GM12892 (cell line): ENCODE results near the gene TBCD.

Experiments used
- POLR2A ChIP-seq: IDR thresholded peaks from 2 replicates; pipeline ENCODE4 v1.6.1; 2011; ENCODE audit warnings: low read depth, low read length, control low read depth
- POLR2AphosphoS5 ChIP-seq: IDR thresholded peaks from 2 replicates; pipeline ENCODE4 v1.6.1; 2011; ENCODE audit warnings: low read depth, low read length, control low read depth

DNA sequence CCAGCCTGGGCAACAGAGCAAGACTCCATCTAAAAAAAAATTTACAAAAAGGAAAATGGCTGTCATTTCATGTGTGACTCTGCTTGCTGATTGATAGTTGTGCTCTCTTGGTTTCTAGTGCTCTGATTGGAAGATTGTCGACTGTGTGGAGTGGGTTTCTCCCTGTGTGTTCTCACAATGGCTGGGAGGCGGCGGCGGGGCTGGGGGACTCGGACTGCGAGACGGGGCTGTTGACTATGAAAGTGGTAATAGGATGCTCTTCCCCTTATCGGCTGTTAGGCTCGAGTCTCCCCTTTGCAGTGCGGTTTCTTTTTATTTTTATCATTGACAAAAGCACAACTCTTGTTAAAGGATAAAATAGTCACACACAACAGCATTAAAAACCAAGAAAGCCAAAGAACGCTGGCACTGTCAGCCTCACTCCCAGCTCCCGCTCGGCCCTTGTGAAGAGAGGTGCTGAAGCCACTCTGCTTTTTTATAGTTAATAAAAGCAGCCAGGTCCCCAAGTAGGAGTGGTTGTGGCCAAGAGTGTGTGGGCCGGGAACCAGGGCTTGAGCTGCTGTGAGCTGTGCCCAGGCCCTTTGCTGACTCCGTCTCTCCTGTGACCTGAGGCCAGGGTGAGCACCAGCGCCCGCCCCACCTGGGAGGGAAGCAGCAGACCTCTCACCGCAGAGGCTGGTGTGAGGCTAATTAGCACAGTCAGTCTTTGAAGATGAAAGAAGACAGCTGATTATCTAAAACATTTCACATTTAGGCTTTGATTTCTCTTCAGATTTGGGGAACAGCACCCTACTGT is 36.5 kb downstream of the TBCD start:
- no peak for TF ChIP-seq POLR2AphosphoS5
- TF ChIP-seq POLR2A = no peak
